Gastrocnemius medialis (tissue), 4 donors: ENCODE data around the gene HCN2. TPM values are rescaled to one million over a fixed set of nuclear protein-coding genes. Genes with fewer than 3 reads are reported as not detected.

Experiments used
- ATAC-seq, 2 donors: fragments of 150-250 bp; one replicate each; pipeline ENCODE4 v1.9.1; 2016
- DNase-seq, 2 donors: peaks; one replicate each; pipeline ENCODE4 v3.0.0-alpha.2; 2019
- H3K27ac ChIP-seq, 4 donors: fragments of 200-600 bp; sonication (generic); 1 replicate in 1 of 4; 2 replicates in 3 of 4; pipeline ENCODE4 v1.5.1; 2016 to 2018; ENCODE audit warnings: mild to moderate bottlenecking in 2 of 4, moderate library complexity in 1 of 4
- H3K27me3 ChIP-seq, 3 donors: fragments of 200-600 bp; sonication (generic) in 2 of 3; 1 replicate in 1 of 3; 2 replicates in 2 of 3; pipeline versions ENCODE4 v1.5.1 to v1.6.0; 2016 to 2019; ENCODE audit warnings: mild to moderate bottlenecking in 1 of 3, moderate library complexity in 1 of 3
- H3K36me3 ChIP-seq, 2 donors: fragments of 200-600 bp; sonication (generic) in 1 of 2; one replicate each; pipeline ENCODE4 v1.5.1; 2017 to 2018
- H3K4me1 ChIP-seq, 2 donors: fragments of 200-600 bp; sonication (generic) in 1 of 2; one replicate each; pipeline ENCODE4 v1.5.1; 2016 to 2017; ENCODE audit warnings: mild to moderate bottlenecking in 2 of 2
- H3K4me3 ChIP-seq, 4 donors: fragments of 200-600 bp; sonication (generic) in 3 of 4; 1 replicate in 1 of 4; 2 replicates in 3 of 4; pipeline ENCODE4 v1.5.1; 2016 to 2019; ENCODE audit warnings: mild to moderate bottlenecking in 2 of 4
- H3K9me3 ChIP-seq, 3 donors: fragments of 200-600 bp; sonication (generic) in 2 of 3; 1 replicate in 1 of 3; 2 replicates in 2 of 3; pipeline ENCODE4 v1.5.1; 2016 to 2019
- POLR2A ChIP-seq, 2 donors: fragments of 450-650 bp; IDR thresholded peaks; one replicate each; pipeline ENCODE4 v1.6.1; 2017; ENCODE audit warnings: antibody characterized with exemption in 2 of 2, mild to moderate bottlenecking in 2 of 2, moderate library complexity in 2 of 2
- in situ Hi-C, 4 donors: fragments of 200-750 bp; cut with MboI; loops; one replicate each; pipeline versions ENCODE4 v1.15.0 to v1.8.0; 2017; ENCODE audit warnings: low sequenced_read_pairs in 4 of 4
- intact Hi-C: fragments of 100-400 bp; cut with DNase I; formaldehyde crosslinking; loops from one replicate; pipeline ENCODE4 v1.15.1; 2023; ENCODE audit warnings: low total_unique reads
- total RNA-seq, 4 donors: library from RNA; depleted of rRNA; stranded (reverse); fragments of >200 nt; gene quantifications; one replicate each; pipeline versions ENCODE4 v1.1.0 to v1.2.3, GENCODE V29; 2016
- TF ChIP-seq, protein P1 (sequence below), 5 experiments: fragments of 450-650 bp in 3 of 5; fragments of 200-600 bp in 2 of 5; sonication (generic) in 2 of 5; IDR thresholded peaks in 4 of 5; conservative IDR thresholded peaks in 1 of 5; 1 replicate in 4 of 5; 2 replicates in 1 of 5; pipeline ENCODE4 v1.5.1; 2016 to 2019; ENCODE audit warnings: antibody characterized with exemption in 5 of 5, mild to moderate bottlenecking in 3 of 5, moderate library complexity in 3 of 5

HCN2 gene
- total RNA-seq, 4 donors from 2014 or later = 0.10 TPM; not detected in 3

DNA sequence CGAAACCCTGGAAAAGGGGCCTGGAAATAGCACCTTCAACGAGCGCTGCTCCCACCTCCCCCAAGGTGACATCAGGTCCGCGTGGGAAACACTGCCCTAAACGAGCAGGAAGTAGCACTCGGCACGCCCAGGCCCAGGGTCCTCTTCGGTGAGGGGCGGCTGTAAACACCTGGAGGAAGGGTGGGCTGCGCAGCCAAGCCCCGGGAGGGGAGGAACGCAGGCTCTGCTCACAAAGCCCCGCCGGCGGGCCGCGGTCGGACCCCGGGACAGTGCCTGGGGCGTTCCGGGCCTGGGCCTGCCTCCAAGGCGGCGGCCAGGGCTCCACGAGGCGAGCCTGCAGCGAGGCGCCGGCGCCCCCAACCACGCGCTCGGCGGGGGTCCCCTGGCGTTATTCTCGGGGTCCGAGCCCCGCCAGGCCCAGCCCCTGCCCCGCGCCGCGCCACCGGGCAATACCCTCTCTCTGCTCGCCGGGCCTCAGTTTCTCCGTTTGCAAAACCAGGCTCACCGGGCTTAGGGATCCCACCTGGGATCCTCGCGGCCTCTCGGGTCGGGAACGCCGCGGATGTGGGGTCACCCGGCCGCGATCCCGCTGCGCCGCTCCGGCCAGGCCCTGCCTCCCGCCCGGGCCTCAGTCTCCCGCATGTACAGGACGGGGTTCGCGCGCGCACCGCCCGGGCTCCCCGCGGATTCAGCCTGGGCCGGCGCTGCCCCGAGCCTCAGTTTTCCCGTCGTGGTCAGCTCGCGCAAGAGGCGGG lies 72.7 kb downstream of the HCN2 start:
- peak overlapping the region; percentile 78 to 93 (median 90) for H3K27ac ChIP-seq
- no peaks in the 10 kb centered on the region for H3K27me3 ChIP-seq
- in situ Hi-C loops (loop anchor here in 1 of 4 donors (10.0 kb wide), 1 partner anchor 72 kb away; no protein-coding TSS in a partner anchor), intact Hi-C loops (loop anchor here (2.0 to 10.0 kb wide), 3 partner anchors 90 to 262 kb away; partner anchors contain the start of genes ARID3A, BSG and PTBP1)
- H3K36me3 ChIP-seq = no peaks in the 10 kb centered on the region
- H3K4me1 ChIP-seq = peaks cover 28 to 65% of the 10 kb centered on the region in 2 donors
- no peaks in the 10 kb centered on the region for H3K9me3 ChIP-seq
- ATAC-seq (peak in 1 of 2 donors; percentile 8), DNase-seq (no peak)
- TF ChIP-seq, protein P1, sequence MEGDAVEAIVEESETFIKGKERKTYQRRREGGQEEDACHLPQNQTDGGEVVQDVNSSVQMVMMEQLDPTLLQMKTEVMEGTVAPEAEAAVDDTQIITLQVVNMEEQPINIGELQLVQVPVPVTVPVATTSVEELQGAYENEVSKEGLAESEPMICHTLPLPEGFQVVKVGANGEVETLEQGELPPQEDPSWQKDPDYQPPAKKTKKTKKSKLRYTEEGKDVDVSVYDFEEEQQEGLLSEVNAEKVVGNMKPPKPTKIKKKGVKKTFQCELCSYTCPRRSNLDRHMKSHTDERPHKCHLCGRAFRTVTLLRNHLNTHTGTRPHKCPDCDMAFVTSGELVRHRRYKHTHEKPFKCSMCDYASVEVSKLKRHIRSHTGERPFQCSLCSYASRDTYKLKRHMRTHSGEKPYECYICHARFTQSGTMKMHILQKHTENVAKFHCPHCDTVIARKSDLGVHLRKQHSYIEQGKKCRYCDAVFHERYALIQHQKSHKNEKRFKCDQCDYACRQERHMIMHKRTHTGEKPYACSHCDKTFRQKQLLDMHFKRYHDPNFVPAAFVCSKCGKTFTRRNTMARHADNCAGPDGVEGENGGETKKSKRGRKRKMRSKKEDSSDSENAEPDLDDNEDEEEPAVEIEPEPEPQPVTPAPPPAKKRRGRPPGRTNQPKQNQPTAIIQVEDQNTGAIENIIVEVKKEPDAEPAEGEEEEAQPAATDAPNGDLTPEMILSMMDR (IDR thresholded peaks at IDR 0.05 in 4 of 5, conservative IDR thresholded peaks at IDR 0.05 in 1 of 5) = no peak
- peak in 1 of 2 donors; percentile 15 for TF ChIP-seq POLR2A (IDR thresholded peaks at IDR 0.05)
- peak overlapping the region; percentile 88 to 97 (median 91) for H3K4me3 ChIP-seq

DNA sequence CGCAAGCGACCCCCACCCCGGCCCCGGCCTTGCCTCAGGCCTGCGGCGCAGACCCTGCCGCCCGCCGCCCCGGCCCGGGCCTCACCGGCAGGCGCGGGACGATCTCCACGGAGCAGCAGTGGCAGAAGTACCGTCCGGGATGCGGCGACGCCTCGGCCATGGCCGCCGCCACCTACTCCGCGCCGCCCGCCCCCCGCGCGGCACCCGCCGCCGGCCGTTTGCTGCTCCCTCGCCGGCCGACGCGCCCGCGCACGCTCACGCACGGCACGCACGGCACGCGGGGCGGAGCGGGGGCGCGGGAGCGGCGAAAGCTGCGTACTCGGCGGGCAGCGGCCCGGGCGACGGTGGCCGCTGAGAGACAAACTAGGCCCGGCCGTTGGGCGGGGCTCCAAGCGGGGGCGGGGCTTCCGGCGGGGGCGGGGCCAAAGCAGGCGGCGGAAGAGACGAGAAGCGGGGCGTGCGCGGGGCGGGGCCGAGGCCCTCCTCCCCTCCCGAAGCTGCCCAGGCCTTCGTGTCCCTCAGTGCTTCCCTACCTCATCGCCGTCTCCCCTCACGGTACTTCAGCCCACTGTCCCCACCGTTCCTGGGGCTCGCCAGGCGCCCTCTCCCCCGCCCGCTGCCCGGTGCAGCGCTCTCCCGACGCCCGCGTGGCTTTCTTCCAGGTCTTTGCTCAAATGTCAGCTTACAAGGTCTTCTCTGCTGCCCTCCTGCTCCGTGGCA lies 73.4 kb downstream of the HCN2 start, which contains the start of gene RNF126:
RNF126 (minus strand) TSS at position 253 of the 720 bp plus-strand sequence; CDS start at position 160, 93 bp downstream.
- H3K27me3 ChIP-seq = no peaks in the 10 kb centered on the region
- peak; percentile 83 to 90 for TF ChIP-seq POLR2A (IDR thresholded peaks at IDR 0.05)
- TF ChIP-seq, protein P1 (IDR thresholded peaks at IDR 0.05 in 4 of 5, conservative IDR thresholded peaks at IDR 0.05 in 1 of 5) = peak in 1 of 5 experiments; percentile 14

DNA sequence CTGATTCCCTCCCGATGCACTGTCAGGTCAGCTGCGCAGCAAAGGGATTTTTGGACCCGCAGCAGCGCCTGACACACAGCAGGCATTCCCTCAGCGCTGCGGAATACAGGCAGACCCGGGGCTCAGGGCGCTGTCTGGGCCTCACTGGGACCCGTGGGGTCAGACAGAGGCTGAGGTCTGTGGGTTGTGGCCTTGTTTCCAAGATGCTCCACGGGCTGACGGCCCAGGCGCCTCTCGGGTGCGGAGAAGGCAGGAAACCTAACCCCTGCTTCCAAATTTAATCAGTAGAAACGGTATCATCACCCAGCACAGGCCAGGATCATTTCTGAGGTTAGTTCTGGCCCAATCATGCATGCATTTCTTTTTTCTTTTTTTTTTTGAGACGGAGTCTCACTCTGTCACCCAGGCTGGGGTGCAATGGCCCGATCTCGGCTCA lies 74.0 kb downstream of the HCN2 start:
- TF ChIP-seq POLR2A (IDR thresholded peaks at IDR 0.05) = no peak
- TF ChIP-seq, protein P1 (IDR thresholded peaks at IDR 0.05 in 4 of 5, conservative IDR thresholded peaks at IDR 0.05 in 1 of 5) = no peak
- ATAC-seq (peak; percentile 6 to 32), DNase-seq (no peak)
- Histone ChIP-seq H3K27me3 (no peaks in the 10 kb centered on the region), H3K4me3 (peak overlapping the region; percentile 63 to 93 (median 84)), H3K36me3 (no peaks in the 10 kb centered on the region), H3K27ac (peak overlapping the region; percentile 93 to 100 (median 96)), H3K9me3 (no peaks in the 10 kb centered on the region), H3K4me1 (peaks cover 28 to 53% of the 10 kb centered on the region in 2 donors)
- in situ Hi-C loops (loop anchor here in 1 of 4 donors (10.0 kb wide), 1 partner anchor 71 kb away; no protein-coding TSS in a partner anchor), intact Hi-C loops (loop anchor here (1.0 to 10.0 kb wide), 5 partner anchors 17 to 261 kb away; partner anchors contain the start of genes ARID3A, BSG, POLRMT and PTBP1)

More for the DNA sequence above, 73.4 kb downstream of the HCN2 start, which contains the start of gene RNF126:
- Histone ChIP-seq H3K27ac (peak within 1 kb of the TSS; percentile 93 to 100 (median 96)), H3K4me3 (peak within 1 kb of the TSS; percentile 88 to 97 (median 91)), H3K36me3 (no peaks in the 10 kb centered on the region), H3K4me1 (peaks cover 28 to 59% of the 10 kb centered on the region in 2 donors), H3K9me3 (no peaks in the 10 kb centered on the region)
- in situ Hi-C loops (loop anchor here in 1 of 4 donors (10.0 kb wide), 1 partner anchor 72 kb away; no protein-coding TSS in a partner anchor), intact Hi-C loops (loop anchor here (1.0 to 10.0 kb wide), 5 partner anchors 17 to 262 kb away; partner anchors contain the start of genes ARID3A, BSG, POLRMT and PTBP1)
- DNase-seq = peak; percentile 83 to 92
- peak; percentile 83 to 89 for ATAC-seq

DNA sequence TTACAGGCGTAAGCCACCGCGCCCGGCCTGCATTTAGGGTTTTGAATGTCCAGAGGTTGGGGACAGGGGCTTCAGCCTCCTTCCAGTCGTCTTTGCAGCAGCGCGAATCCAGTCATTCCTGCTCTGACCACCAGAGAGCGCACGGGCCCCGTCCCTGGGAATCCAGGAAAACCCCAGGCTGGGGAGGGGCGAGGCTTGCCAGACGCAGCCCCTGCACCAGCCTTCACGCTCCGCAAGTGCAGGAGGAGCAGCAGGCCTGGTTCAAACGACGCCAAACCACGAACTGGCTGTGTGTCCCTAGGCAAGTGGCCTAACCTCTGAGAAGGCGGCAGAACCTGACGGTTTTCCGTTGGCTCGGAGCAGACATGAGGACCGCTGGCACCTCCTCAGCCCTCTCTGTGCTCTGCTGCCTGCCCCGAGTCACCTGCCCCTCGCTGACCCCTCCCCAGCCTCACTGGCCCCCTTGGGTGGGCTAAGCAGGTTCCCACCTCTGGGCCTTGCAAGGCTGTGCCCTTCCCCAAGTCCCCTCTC lies 75.3 kb downstream of the HCN2 start:
- peak in 1 of 2 donors; percentile 26 for ATAC-seq
- Histone ChIP-seq H3K9me3 (no peaks in the 10 kb centered on the region), H3K27ac (peak overlapping the region in 1 of 4 donors; percentile 21), H3K4me1 (peaks cover 28 to 40% of the 10 kb centered on the region in 2 donors), H3K4me3 (peak overlapping the region; percentile 12 to 43 (median 37)), H3K27me3 (no peaks in the 10 kb centered on the region), H3K36me3 (no peaks in the 10 kb centered on the region)
- intact Hi-C loops (loop anchor here (1.0 to 10.0 kb wide), 3 partner anchors 69 to 260 kb away; partner anchors contain the start of genes ARID3A and PTBP1), in situ Hi-C loops (loop anchor here in 3 of 4 donors (5.0 to 10.0 kb wide), 2 partner anchors 67 to 70 kb away; no protein-coding TSS in a partner anchor)
- peak; percentile 40 to 60 for DNase-seq
- TF ChIP-seq, protein P1 (IDR thresholded peaks at IDR 0.05 in 4 of 5, conservative IDR thresholded peaks at IDR 0.05 in 1 of 5) = peak; percentile 84 to 97 (median 91)
- TF ChIP-seq POLR2A (IDR thresholded peaks at IDR 0.05) = no peak
